SU-DHL-6 (cell line): Measurements from ENCODE around the gene KCNK3.

Experiments
- EZH2phosphoT487 ChIP-seq: fragments of 200-600 bp; sonication (generic), shearing (Covaris generic); conservative IDR thresholded peaks from 2 replicates; pipeline ENCODE4 v1.6.1; 2018; ENCODE audit warnings: mild to moderate bottlenecking, antibody characterized with exemption, low read length, moderate library complexity, mixed read lengths
- TF ChIP-seq, protein P1 (sequence below): fragments of 200-600 bp; sonication (generic); IDR thresholded peaks from one replicate; pipeline ENCODE4 v1.5.1; 2017; ENCODE audit warnings: antibody characterized with exemption, mild to moderate bottlenecking, low read length, moderate library complexity; ENCODE audit not compliant: insufficient read depth, poor library complexity, severe bottlenecking

DNA sequence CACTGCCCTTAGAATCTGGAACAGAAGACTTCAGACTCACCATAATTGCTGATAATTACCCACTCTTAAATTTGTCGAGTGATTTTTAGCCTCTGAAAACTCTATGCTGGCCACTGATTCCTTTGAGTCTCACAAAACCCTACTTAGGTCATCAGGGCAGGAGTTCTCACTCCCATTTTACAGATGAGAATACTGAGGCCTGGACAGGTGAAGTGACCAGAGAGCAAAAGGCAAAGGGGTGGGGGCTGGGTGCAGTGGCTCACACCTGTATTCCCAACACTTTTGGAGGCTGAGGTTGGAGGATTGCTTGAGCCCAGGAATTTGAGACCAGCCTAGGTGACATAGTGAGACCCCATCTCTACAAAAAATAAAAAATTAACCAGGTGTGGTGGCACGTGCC lies 36.8 kb downstream of the KCNK3 start:
- TF ChIP-seq, protein P1, sequence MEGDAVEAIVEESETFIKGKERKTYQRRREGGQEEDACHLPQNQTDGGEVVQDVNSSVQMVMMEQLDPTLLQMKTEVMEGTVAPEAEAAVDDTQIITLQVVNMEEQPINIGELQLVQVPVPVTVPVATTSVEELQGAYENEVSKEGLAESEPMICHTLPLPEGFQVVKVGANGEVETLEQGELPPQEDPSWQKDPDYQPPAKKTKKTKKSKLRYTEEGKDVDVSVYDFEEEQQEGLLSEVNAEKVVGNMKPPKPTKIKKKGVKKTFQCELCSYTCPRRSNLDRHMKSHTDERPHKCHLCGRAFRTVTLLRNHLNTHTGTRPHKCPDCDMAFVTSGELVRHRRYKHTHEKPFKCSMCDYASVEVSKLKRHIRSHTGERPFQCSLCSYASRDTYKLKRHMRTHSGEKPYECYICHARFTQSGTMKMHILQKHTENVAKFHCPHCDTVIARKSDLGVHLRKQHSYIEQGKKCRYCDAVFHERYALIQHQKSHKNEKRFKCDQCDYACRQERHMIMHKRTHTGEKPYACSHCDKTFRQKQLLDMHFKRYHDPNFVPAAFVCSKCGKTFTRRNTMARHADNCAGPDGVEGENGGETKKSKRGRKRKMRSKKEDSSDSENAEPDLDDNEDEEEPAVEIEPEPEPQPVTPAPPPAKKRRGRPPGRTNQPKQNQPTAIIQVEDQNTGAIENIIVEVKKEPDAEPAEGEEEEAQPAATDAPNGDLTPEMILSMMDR, result no peak
- TF ChIP-seq EZH2phosphoT487, result no peak
